HAP-1 (cell line): ENCODE results near the gene HIVEP3.

ENCODE experiments used
- DNase-seq, 2 experiments: peaks; one replicate each; pipeline ENCODE4 v3.0.0-alpha.2; 2016 to 2020; ENCODE audit warnings: low spot score in 2 of 2
- H3K27me3 ChIP-seq: fragments of 250-450 bp; sonication (Bioruptor Pico); 2 replicates; pipeline ENCODE4 v1.5.1; 2020; ENCODE audit warnings: low read depth, mild to moderate bottlenecking, moderate library complexity
- H3K36me3 ChIP-seq: fragments of 250-450 bp; sonication (Bioruptor Pico); replicated peaks from 2 replicates; pipeline ENCODE4 v1.5.1; 2020; ENCODE audit warnings: mild to moderate bottlenecking
- H3K4me1 ChIP-seq: fragments of 250-450 bp; sonication (Bioruptor Pico); 2 replicates; pipeline ENCODE4 v1.5.1; 2020; ENCODE audit warnings: mild to moderate bottlenecking
- H3K4me3 ChIP-seq: fragments of 250-450 bp; sonication (Bioruptor Pico); 2 replicates; pipeline ENCODE4 v1.5.1; 2020; ENCODE audit warnings: mild to moderate bottlenecking, moderate library complexity
- H3K9me3 ChIP-seq: fragments of 250-450 bp; sonication (Bioruptor Pico); 2 replicates; pipeline ENCODE4 v1.5.1; 2020; ENCODE audit warnings: mild to moderate bottlenecking, moderate library complexity
- in situ Hi-C: fragments of 300-500 bp; cut with MboI; formaldehyde crosslinking; loops from 3 replicates; pipeline ENCODE4 v1.14.3; 2020; ENCODE audit warnings: low sequenced_read_pairs, inconsistent platforms, mixed read lengths

Gene HIVEP3

GRCh38 chr1:41537251-41537650 lies 381.5 kb downstream of the HIVEP3 start:
- no peak for DNase-seq
- no peaks in the 10 kb centered on the region for H3K27me3 ChIP-seq
- no peaks in the 10 kb centered on the region for H3K9me3 ChIP-seq
- no peaks in the 10 kb centered on the region for H3K36me3 ChIP-seq
- in situ Hi-C loops = no loop called here
- no peaks in the 10 kb centered on the region for H3K4me1 ChIP-seq
- H3K4me3 ChIP-seq = no peak overlapping the region

GRCh38 chr1:41536361-41536802 lies 382.3 kb downstream of the HIVEP3 start:
- H3K9me3 ChIP-seq = no peaks in the 10 kb centered on the region
- no peak overlapping the region for H3K4me3 ChIP-seq
- no peaks in the 10 kb centered on the region for H3K4me1 ChIP-seq
- in situ Hi-C loops = no loop called here
- DNase-seq = no peak
- no peaks in the 10 kb centered on the region for H3K36me3 ChIP-seq
- no peaks in the 10 kb centered on the region for H3K27me3 ChIP-seq

DNA sequence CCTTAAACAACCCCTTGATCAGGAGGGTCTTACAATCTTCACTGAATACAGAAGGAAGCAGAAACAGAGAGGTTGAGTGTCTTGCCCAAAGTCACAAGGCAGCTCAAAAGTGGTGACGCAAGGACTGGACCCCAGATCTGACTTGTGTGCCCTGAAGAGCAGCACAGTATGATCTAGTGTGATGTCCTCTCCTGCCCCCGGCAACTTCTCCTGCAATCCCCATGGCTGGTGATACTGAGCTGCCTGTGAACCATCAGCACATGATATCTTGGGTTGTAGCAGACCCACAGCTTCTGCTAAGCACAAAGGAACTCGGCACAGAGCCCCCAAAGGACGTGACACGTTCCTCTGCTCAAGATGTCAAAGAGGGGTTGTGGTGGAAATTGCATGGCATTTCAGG lies 383.0 kb downstream of the HIVEP3 start:
- DNase-seq = no peak
- Histone ChIP-seq H3K27me3 (no peaks in the 10 kb centered on the region), H3K4me1 (no peaks in the 10 kb centered on the region), H3K4me3 (no peak overlapping the region), H3K9me3 (no peaks in the 10 kb centered on the region), H3K36me3 (no peaks in the 10 kb centered on the region)
- in situ Hi-C loops = no loop called here

GRCh38 chr1:41535276-41535675 lies 383.4 kb downstream of the HIVEP3 start:
- no peaks in the 10 kb centered on the region for H3K4me1 ChIP-seq
- no peaks in the 10 kb centered on the region for H3K27me3 ChIP-seq
- no peak for DNase-seq
- H3K4me3 ChIP-seq = no peak overlapping the region
- no peaks in the 10 kb centered on the region for H3K36me3 ChIP-seq
- in situ Hi-C loops = no loop called here
- no peaks in the 10 kb centered on the region for H3K9me3 ChIP-seq

DNA sequence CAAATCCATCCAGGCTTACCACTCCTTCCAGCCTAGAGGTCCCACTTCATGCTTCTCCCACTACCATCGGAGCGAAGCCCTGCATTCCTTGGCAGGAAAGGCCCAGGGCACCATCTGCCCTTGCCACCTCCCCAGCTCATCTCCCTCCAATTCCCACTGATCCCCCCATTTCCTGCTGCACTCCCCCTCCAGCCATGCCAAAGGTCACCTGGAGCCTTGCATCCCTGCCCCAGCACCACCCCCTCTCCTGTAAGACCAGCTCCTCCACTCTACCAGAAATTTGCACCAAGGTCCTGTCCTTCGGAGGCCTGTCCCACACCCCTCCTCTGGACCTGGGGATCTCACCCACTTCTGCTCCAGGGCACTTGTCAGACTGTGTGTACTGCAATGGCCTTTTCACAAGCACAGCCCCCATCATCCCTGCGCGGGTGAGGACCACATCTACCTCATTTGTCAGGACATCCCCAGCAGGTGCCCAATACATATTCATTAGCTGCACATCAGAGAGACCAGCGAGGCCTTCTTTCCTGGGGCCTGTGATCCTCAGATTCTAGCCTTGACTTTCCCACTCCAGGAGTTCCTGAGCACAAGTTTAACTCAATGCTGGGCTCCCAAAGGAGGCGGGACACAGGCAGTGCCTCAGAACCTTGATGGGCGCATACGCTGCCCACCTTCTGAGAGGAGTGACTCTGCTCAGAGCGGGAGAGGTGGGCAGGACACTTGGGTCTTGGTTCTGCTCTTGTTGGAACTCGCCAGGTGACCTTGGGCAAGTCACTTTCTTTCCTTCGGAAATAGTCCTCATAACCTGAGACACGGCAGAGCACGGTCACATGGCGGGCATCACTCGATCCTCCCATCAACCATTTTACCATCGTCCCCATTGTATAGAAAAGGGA lies 384.3 kb downstream of the HIVEP3 start:
- no peaks in the 10 kb centered on the region for H3K9me3 ChIP-seq
- no peaks in the 10 kb centered on the region for H3K27me3 ChIP-seq
- no peak overlapping the region for H3K4me3 ChIP-seq
- DNase-seq = no peak
- in situ Hi-C loops = no loop called here
- no peaks in the 10 kb centered on the region for H3K36me3 ChIP-seq
- no peaks in the 10 kb centered on the region for H3K4me1 ChIP-seq

DNA sequence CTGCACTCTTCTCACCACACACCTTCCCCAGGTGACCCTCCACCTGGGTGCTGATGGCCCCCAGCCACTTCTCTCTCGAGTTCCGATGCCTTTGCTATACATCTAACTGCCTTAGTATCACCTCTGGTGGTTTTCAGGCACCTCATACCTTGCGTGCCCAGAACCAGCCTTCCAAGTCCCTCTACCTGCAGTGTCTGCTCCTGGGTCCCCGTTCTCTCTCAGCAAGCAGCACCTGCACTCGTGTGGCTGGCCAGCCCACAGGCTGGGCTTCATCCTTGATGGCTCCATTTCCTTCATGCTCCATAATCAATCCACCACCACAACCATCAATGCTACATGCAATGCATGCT lies 385.0 kb downstream of the HIVEP3 start:
- in situ Hi-C loops = no loop called here
- no peaks in the 10 kb centered on the region for H3K36me3 ChIP-seq
- H3K4me1 ChIP-seq = no peaks in the 10 kb centered on the region
- no peak for DNase-seq
- no peaks in the 10 kb centered on the region for H3K9me3 ChIP-seq
- no peaks in the 10 kb centered on the region for H3K27me3 ChIP-seq
- no peak overlapping the region for H3K4me3 ChIP-seq

GRCh38 chr1:41533016-41533730 lies 385.5 kb downstream of the HIVEP3 start:
- Histone ChIP-seq H3K4me3 (no peak overlapping the region), H3K9me3 (no peaks in the 10 kb centered on the region), H3K4me1 (no peaks in the 10 kb centered on the region), H3K27me3 (no peaks in the 10 kb centered on the region), H3K36me3 (no peaks in the 10 kb centered on the region)
- in situ Hi-C loops = no loop called here
- DNase-seq = no peak

DNA sequence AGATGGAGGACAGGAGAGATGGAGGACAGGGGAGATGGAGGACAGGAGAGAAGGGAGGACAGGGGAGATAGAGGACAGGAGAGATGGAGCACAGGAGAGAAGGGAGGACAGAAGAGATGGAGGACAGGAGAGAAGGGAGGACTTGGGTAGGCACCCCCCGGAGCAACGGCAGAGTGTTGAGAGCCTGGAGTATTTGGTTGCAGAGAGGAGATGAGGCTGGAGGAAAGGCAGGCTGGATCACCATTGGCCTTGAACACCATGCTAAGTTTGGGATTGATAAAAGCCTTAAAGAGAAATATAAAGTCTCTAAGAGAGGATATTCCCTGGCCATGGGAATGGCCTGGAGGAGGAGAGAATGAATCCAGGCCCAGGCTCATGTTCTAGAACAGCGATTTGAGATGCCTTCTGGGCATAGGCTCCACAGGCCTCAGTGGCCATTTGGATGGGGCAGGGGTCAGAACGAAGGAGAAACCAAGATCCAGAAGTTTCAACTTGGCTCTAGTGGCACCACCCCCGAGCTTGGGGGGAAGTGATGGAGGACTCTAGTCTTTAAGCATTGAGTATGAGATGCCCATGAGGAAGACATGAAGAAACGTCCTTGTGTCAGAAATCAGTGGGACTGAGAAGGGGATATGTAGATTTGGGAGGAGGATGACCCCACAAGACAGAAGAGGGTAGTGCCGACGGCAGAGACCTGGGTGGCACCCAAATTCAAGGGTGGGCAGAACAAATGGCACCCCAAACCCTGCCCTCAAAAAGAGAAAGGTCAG lies 386.3 kb downstream of the HIVEP3 start:
- Histone ChIP-seq H3K4me1 (no peaks in the 10 kb centered on the region), H3K27me3 (no peaks in the 10 kb centered on the region), H3K4me3 (no peak overlapping the region), H3K36me3 (no peaks in the 10 kb centered on the region), H3K9me3 (no peaks in the 10 kb centered on the region)
- in situ Hi-C loops = no loop called here
- no peak for DNase-seq

DNA sequence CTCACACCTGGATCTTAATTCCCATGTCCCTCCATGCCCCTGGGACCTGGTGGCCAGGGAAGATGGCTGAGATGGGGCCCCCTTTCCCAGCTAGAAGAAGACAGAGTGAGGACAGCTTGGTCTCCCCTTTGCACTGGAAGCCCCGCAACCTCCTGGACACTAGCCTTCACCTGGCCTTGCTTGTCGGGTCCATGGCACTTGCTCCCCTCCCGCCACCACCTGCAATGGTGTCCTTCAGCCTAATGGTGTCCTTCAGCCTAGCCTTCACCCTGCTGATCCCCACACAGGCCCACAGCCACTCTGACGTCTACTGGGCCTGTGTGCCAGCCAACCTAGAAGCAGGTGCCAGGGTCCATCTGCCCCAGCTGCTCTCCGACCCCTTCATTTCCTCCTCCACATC lies 388.3 kb downstream of the HIVEP3 start:
- in situ Hi-C loops = no loop called here
- H3K36me3 ChIP-seq = no peaks in the 10 kb centered on the region
- DNase-seq = no peak
- no peak overlapping the region for H3K4me3 ChIP-seq
- no peaks in the 10 kb centered on the region for H3K4me1 ChIP-seq
- no peaks in the 10 kb centered on the region for H3K9me3 ChIP-seq
- no peaks in the 10 kb centered on the region for H3K27me3 ChIP-seq

DNA sequence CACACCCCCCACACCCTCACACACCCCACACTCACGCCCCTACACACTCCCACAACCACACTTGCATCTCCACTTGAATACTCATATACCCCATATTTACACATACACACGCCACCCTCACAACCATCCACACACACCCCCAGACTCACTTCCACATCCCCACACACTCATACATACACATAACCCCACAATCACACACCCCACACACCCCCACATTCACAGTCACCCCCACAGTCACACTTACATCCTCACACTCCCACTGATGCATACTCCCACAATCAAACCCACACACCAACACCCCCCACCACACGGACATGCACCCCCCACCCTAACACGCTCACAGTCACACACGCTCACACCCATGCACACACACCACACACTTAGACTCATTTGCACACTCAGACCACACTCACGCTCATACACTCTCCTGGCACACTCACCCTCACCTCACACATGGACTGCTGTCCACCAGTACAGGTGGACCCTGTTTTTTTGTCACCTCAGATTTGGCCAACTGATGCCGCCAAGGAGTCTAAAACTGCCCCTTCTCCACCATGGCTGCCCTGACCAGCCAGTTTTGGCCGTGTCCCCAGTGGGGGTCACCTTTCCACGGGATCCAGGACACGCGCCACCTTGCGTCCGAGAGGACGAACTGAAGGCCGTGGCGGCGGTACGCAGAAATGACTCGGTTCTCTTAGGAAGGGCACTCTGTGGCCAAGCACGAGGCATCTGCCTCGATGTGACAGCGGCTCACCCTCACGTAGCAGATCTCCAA lies 388.9 kb downstream of the HIVEP3 start:
- Histone ChIP-seq H3K4me1 (no peaks in the 10 kb centered on the region), H3K9me3 (no peaks in the 10 kb centered on the region), H3K27me3 (no peaks in the 10 kb centered on the region), H3K4me3 (no peak overlapping the region), H3K36me3 (no peaks in the 10 kb centered on the region)
- no peak for DNase-seq
- in situ Hi-C loops = no loop called here

DNA sequence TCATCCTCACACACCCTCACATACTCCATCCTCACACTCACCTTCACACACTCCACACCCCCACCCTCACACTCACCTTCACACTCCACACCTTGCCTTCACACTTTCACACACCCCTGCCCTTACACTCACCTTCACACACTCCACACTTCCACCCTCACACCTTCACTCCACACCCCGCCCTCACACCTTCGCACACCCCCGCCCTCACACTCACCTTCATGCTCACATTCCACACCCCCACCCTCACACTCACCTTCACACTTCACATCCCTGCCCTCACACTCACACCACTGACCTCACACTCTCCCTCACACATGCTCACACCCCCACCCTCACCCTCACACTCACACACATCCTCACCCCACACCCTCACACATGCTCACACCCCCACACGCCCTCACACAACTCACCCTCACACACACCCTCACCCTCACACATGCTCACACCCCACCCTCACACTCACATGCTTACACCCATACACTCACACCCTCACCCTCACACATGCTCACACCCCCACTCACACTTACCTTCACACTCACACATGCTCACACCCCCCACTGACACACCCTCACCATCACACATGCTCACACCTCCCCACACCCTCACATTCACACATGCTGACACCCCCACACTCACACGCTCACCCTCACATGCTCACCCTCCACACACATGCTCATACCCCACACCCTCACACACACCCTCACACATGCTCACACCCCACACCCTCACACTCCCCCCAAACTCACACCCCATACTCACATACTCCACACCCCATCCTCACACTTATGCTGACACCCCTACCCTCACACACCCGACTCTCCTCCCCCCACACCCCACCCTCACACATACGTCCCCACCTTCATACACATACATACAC lies 389.8 kb downstream of the HIVEP3 start:
- DNase-seq = no peak
- Histone ChIP-seq H3K4me1 (no peaks in the 10 kb centered on the region), H3K4me3 (no peak overlapping the region), H3K27me3 (no peaks in the 10 kb centered on the region), H3K36me3 (no peaks in the 10 kb centered on the region), H3K9me3 (no peaks in the 10 kb centered on the region)
- in situ Hi-C loops = no loop called here

DNA sequence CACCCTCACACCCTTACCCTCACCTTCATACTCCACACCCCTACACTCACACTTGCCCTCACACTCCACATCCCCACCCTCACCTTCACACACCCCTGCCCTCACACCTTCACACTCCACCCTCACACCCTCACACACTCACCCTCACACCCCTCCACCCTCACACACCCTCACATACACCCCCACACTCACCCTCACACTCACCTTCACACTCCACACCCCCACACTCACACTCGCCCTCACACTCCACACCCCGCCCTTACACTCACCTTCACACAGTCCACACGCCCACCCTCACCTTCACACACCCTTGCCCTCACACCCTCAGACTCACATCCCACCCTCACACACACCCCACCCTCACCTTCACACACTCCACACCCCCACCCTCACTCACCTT lies 390.6 kb downstream of the HIVEP3 start:
- Histone ChIP-seq H3K9me3 (no peaks in the 10 kb centered on the region), H3K36me3 (no peaks in the 10 kb centered on the region), H3K4me1 (no peaks in the 10 kb centered on the region), H3K4me3 (no peak overlapping the region), H3K27me3 (no peaks in the 10 kb centered on the region)
- in situ Hi-C loops = no loop called here
- no peak for DNase-seq
